Brain microvascular endothelial cell (primary cell): Measurements from ENCODE around the gene BRPF1.

Experiments
- DNase-seq: peaks from one replicate; pipeline ENCODE4 v3.0.0-alpha.2; 2020
- H3K27ac ChIP-seq: fragments of 250-450 bp; sonication (Bioruptor Pico); 2 replicates; pipeline ENCODE4 v1.5.1; 2020; ENCODE audit warnings: mild to moderate bottlenecking, moderate library complexity
- H3K27me3 ChIP-seq: fragments of 250-450 bp; sonication (Bioruptor Pico); replicated peaks from 2 replicates; pipeline ENCODE4 v1.5.1; 2020; ENCODE audit warnings: mild to moderate bottlenecking
- H3K36me3 ChIP-seq: fragments of 250-450 bp; sonication (Bioruptor Pico); replicated peaks from 2 replicates; pipeline ENCODE4 v1.5.1; 2020; ENCODE audit warnings: mild to moderate bottlenecking
- H3K4me3 ChIP-seq: 2 replicates; pipeline ENCODE4 v1.5.1; 2011; ENCODE audit warnings: low read depth, mild to moderate bottlenecking, control low read depth, low read length, moderate library complexity
- in situ Hi-C: cut with HindIII; loops from 2 replicates; pipeline ENCODE4 v1.10.0; 2017; ENCODE audit warnings: low sequenced_read_pairs, low pct_ligation_motif_present
- TF ChIP-seq, protein P1 (sequence below): IDR thresholded peaks from 2 replicates; pipeline ENCODE4 v1.5.1; 2011; ENCODE audit warnings: low read depth, mild to moderate bottlenecking, moderate library complexity, low read length, control low read depth, inconsistent platforms; ENCODE audit errors: missing control alignments

Gene BRPF1

DNA sequence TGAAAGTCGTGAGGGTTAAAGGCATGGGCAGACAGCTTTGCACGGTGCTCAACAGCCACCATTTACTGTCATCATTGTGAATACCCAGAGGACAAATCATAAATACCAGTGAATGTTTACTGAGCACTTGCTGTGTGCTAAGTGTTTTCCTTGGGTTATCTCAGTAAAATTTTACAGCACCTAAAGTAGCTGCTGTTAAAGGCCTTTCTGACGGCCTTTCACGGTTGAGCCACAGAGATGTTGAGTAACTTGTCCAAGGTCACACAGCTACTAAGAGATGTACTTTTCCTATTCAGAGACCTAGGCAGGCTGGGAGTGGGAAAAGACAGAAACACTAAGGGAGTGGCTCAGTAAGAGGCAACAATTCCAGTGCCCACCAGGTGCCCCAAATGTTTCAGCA, 28.3 kb upstream of the BRPF1 start:
- H3K4me3 ChIP-seq, result no peak overlapping the region

DNA sequence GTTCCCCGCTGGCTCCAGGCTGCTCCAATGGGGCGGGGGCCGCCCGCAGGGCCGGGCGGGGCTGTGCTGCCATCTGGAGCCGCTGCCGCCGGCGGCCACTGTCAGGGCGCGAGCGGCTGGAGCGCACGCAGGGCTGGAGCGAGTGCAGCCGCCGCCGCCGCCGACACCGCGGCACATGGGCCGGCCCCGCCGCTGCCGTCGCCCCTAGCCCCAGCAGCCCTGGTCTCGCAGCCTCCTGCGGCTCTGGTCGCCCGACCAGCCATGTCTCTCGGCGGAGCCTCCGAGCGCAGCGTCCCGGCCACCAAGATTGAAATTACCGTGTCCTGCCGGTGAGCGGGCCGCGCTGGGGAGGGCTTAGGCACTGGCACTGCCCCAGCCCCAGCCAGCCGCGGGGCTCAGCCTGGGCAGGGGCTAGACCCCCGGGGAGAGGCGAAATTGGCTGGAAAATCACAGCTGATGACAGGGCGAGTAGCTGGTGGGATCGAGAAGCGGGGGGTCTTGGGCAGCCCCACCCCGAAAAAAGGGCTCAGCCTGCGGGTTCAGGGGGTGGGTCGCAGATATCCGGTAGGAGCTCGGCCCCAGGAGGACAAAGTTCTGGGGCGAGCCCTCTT, 27.7 kb upstream of the BRPF1 start, which contains the start of gene CPNE9:
Gene CPNE9 (plus strand): TSS at position 98 of the 611 bp plus-strand sequence. CDS start 164 bp downstream, at position 262.
- Histone ChIP-seq H3K27ac (no peak within 1 kb of the TSS), H3K36me3 (peaks cover 3% of the 10 kb centered on the region), H3K27me3 (peaks cover 7% of the 10 kb centered on the region), H3K4me3 (peak within 1 kb of the TSS; percentile 24)
- TF ChIP-seq, protein P1, sequence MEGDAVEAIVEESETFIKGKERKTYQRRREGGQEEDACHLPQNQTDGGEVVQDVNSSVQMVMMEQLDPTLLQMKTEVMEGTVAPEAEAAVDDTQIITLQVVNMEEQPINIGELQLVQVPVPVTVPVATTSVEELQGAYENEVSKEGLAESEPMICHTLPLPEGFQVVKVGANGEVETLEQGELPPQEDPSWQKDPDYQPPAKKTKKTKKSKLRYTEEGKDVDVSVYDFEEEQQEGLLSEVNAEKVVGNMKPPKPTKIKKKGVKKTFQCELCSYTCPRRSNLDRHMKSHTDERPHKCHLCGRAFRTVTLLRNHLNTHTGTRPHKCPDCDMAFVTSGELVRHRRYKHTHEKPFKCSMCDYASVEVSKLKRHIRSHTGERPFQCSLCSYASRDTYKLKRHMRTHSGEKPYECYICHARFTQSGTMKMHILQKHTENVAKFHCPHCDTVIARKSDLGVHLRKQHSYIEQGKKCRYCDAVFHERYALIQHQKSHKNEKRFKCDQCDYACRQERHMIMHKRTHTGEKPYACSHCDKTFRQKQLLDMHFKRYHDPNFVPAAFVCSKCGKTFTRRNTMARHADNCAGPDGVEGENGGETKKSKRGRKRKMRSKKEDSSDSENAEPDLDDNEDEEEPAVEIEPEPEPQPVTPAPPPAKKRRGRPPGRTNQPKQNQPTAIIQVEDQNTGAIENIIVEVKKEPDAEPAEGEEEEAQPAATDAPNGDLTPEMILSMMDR, result no peak
- no peak for DNase-seq
- in situ Hi-C loops, result no loop called here

More for the DNA sequence above, 28.3 kb upstream of the BRPF1 start:
- Histone ChIP-seq H3K27me3 (peaks cover 7% of the 10 kb centered on the region), H3K36me3 (peaks cover 3% of the 10 kb centered on the region), H3K27ac (no peak overlapping the region)
- DNase-seq, result no peak
- in situ Hi-C loops, result no loop called here
- TF ChIP-seq, protein P1, result no peak

DNA sequence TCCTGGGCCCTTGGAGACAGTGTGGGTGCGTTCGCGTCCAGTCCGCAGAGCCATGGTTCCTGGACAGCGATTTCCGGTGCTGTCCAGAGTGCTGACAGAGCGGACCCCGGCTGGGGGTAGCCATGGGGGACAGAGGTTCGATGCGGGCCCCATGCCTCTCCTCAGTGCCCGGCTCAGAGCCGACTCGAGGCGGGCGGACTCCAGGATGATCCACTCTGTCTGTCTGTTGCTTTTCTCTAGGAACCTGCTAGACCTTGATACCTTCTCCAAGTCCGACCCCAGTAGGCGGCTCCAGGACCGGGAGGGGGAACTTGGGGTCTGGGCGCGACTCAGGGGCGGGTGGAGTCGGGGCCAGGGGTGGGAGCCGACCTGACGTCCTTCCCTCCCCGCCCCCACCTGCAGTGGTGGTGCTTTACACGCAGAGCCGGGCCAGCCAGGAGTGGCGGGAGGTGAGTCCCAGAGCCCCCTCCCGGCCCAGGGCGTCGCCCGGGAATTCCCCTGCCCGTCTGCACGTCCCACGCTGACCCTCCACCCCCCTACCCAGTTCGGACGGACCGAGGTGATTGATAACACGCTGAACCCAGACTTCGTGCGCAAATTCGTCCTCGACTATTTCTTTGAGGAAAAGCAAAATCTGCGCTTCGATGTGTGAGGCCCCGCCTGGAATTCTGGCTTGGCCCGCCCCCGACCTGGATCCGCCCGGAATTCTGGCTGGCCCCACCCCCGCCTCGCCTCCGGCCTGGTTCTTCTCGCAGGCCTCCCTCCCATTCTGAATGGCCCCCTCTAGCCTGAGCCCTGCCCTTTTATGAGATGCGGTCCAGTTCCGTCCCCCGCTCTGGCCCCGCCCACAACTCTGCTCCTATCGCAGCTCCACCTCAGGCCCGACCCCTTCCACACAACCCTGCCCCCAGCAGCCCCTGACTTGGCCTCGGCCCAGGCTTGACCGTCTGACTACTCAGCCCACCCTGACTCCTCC, 26.9 kb upstream of the BRPF1 start:
- Histone ChIP-seq H3K36me3 (peaks cover 3% of the 10 kb centered on the region), H3K27ac (no peak overlapping the region), H3K27me3 (peaks cover 7% of the 10 kb centered on the region), H3K4me3 (peak overlapping the region; percentile 24)
- TF ChIP-seq, protein P1, result no peak
- DNase-seq, result no peak
- in situ Hi-C loops, result no loop called here

DNA sequence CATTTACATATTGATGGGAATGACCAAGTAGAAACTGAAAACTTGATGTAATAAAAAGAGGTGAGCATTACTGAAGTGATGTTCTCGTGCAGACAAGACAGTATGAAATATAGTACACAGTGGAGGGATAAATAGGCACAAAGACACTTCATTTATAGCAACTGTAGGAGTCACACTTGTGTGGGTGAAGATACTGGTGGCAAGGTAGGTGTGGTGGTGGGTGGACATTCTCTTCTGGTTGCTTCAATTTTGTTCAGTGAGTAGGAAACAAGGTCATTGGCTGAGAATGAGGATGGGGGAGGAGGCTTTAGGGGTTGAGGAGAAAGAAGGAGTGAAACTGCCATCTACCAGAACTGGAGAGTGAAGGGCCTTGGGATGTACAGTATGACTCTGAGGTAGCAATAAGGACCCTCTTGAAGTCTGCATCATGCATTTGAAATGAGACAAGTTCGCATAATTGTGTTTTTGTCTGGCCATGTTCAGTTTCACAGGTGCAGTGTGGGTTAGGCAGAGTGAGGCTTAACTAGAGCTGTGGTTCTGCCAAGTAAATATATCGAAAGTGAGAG, 21.3 kb upstream of the BRPF1 start:
- H3K27ac ChIP-seq, result no peak overlapping the region
- no peak overlapping the region for H3K4me3 ChIP-seq
- DNase-seq, result no peak
- H3K36me3 ChIP-seq, result no peaks in the 10 kb centered on the region
- H3K27me3 ChIP-seq, result no peaks in the 10 kb centered on the region
- in situ Hi-C loops, result no loop called here
- TF ChIP-seq, protein P1, result no peak

DNA sequence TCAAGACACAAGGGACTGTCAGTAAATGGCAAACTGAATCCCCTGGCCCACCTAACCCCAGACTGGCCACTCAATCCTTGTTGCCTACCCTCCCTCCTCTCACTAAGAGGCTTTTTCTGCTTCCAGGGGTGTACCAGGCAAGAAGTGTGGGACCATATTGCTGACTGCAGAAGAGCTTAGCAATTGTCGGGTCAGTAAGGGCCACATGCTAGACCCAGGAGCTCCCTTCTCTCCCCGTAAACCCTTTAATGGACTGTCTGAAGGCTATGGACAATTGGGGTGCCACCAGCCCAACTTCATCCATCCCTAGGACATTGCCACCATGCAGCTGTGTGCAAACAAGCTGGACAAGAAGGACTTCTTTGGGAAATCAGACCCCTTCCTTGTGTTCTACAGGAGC, 19.1 kb upstream of the BRPF1 start:
- H3K27me3 ChIP-seq, result no peaks in the 10 kb centered on the region
- no peak overlapping the region for H3K4me3 ChIP-seq
- H3K36me3 ChIP-seq, result no peaks in the 10 kb centered on the region
- no peak for DNase-seq
- in situ Hi-C loops, result no loop called here
- H3K27ac ChIP-seq, result no peak overlapping the region
- TF ChIP-seq, protein P1, result no peak
